Activated T-cell treated with anti-CD3 and anti-CD28 coated beads, Interleukin-2, amount 50 U/mL, for 4 hours (primary cell): ENCODE measurements around the gene NOL4L. TPM values are rescaled to one million over a fixed set of nuclear protein-coding genes. Genes with fewer than 3 reads are reported as not detected.

ENCODE experiments used
- ATAC-seq, 2 donors: fragments of 200-7000 bp; cut with Tn5 transposase; one replicate each; pipeline ENCODE4 v1.10.0; 2021
- DNase-seq: peaks from one replicate; pipeline ENCODE4 v3.0.0-alpha.2; 2020
- H3K27me3 Mint-ChIP-seq: one replicate; pipeline ENCODE4 v1.8.0; 2021; ENCODE audit warnings: low read depth, mixed read lengths
- H3K36me3 Mint-ChIP-seq: one replicate; pipeline ENCODE4 v1.8.0; 2022; ENCODE audit warnings: mixed read lengths; ENCODE audit not compliant: insufficient read depth
- H3K4me1 Mint-ChIP-seq: one replicate; pipeline ENCODE4 v1.8.0; 2021; ENCODE audit warnings: low read depth, mixed read lengths
- H3K4me3 Mint-ChIP-seq: one replicate; pipeline ENCODE4 v1.8.0; 2021; ENCODE audit warnings: mild to moderate bottlenecking, moderate library complexity, mixed read lengths
- H3K9me3 Mint-ChIP-seq: one replicate; pipeline ENCODE4 v1.8.0; 2021; ENCODE audit warnings: mixed read lengths
- total RNA-seq, 3 donors: library from RNA; stranded (reverse); gene quantifications; one replicate each; pipeline ENCODE4 v1.2.1, GENCODE V29; 2021

NOL4L gene
- 1 to 10 TPM; 5.6 to 8.0 (median 6.3) TPM for total RNA-seq

- Mint-ChIP-seq H3K4me3 (peak within 1 kb of the TSS; percentile 85), H3K27me3 (no peaks in the 10 kb centered on the region), H3K9me3 (no peaks in the 10 kb centered on the region), H3K36me3 (no peaks in the 10 kb centered on the region), H3K4me1 (peaks cover 34% of the 10 kb centered on the region)
- DNase-seq (peak; percentile 48), ATAC-seq (peak; percentile 34 to 39)
Observed at GRCh38 chr20:32585011-32585585, at the start of gene NOL4L. NOL4L (minus strand) TSS chr20:32585333; CDS start chr20:32584890, 443 bp downstream.

GRCh38 chr20:32634041-32634805, 49.1 kb upstream of the NOL4L start:
- H3K27me3 Mint-ChIP-seq = no peaks in the 10 kb centered on the region
- DNase-seq (no peak), ATAC-seq (no peak)
- no peaks in the 10 kb centered on the region for H3K9me3 Mint-ChIP-seq
- H3K36me3 Mint-ChIP-seq = no peaks in the 10 kb centered on the region
- H3K4me3 Mint-ChIP-seq = no peak overlapping the region
- no peaks in the 10 kb centered on the region for H3K4me1 Mint-ChIP-seq

- Mint-ChIP-seq H3K27me3 (no peaks in the 10 kb centered on the region), H3K4me3 (no peak overlapping the region), H3K4me1 (no peaks in the 10 kb centered on the region)
Observed at GRCh38 chr20:32632461-32633354, 47.6 kb upstream of the NOL4L start.

GRCh38 chr20:32631933-32632460, 46.9 kb upstream of the NOL4L start:
- Mint-ChIP-seq H3K36me3 (no peaks in the 10 kb centered on the region), H3K4me1 (no peaks in the 10 kb centered on the region), H3K4me3 (no peak overlapping the region), H3K9me3 (no peaks in the 10 kb centered on the region), H3K27me3 (no peaks in the 10 kb centered on the region)
- no peak for ATAC-seq
- DNase-seq = no peak

More at GRCh38 chr20:32632461-32633354, 47.6 kb upstream of the NOL4L start:
- DNase-seq = no peak
- H3K36me3 Mint-ChIP-seq = no peaks in the 10 kb centered on the region
- ATAC-seq = no peak
- no peaks in the 10 kb centered on the region for H3K9me3 Mint-ChIP-seq

DNA sequence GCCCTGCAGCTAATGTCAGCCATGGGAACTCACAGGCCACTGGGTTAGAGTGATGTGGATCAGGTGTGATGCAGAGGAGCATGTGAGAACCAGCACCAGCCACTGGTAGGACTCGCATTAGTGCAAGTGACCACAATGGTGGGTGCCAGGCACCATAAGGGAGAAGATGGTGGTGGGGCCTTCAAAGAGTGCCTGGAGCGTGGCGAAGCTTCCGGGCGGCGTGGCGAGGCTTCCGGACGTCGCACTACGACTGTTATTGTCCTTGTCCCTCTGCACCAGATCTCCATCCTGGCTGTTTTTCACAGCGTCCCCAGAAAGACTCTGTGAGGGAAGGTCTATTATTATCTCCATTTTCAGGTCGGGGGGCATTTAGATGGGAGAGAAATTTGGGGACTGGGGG, 44.7 kb upstream of the NOL4L start:
- Mint-ChIP-seq H3K9me3 (no peaks in the 10 kb centered on the region), H3K36me3 (no peaks in the 10 kb centered on the region), H3K4me3 (no peak overlapping the region), H3K27me3 (no peaks in the 10 kb centered on the region), H3K4me1 (peaks cover 2% of the 10 kb centered on the region)
- no peak for ATAC-seq
- no peak for DNase-seq

DNA sequence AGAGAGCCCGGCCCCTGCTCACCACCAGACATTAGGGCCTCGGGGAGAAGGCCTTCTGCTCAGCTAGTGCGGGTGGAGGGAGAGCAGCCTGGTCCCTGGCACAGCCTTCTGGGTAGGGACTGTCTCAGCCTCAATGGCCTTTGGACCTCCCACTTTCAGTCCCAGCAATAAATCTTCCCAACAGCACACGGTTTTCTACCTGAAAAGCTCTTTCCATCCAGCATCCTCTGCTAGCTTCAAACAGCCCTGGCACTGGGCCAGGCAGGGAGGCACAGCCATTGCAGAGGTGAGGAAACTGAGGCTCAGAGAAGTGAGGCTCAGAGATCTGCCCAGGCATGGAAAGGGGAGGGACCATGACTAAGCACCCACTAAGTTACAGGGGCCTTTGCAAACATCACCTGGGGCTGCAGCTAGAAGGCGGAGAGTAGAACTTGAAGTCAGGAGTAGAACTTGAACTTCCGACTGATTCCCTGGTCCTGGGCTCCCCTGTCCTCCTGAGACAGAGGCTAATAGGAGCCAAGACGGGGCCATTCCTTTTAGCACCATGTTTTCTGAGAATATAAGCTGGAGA, 43.9 kb upstream of the NOL4L start:
- no peak for DNase-seq
- no peak for ATAC-seq
- Mint-ChIP-seq H3K36me3 (no peaks in the 10 kb centered on the region), H3K4me3 (no peak overlapping the region), H3K4me1 (peaks cover 2% of the 10 kb centered on the region), H3K27me3 (no peaks in the 10 kb centered on the region), H3K9me3 (no peaks in the 10 kb centered on the region)

DNA sequence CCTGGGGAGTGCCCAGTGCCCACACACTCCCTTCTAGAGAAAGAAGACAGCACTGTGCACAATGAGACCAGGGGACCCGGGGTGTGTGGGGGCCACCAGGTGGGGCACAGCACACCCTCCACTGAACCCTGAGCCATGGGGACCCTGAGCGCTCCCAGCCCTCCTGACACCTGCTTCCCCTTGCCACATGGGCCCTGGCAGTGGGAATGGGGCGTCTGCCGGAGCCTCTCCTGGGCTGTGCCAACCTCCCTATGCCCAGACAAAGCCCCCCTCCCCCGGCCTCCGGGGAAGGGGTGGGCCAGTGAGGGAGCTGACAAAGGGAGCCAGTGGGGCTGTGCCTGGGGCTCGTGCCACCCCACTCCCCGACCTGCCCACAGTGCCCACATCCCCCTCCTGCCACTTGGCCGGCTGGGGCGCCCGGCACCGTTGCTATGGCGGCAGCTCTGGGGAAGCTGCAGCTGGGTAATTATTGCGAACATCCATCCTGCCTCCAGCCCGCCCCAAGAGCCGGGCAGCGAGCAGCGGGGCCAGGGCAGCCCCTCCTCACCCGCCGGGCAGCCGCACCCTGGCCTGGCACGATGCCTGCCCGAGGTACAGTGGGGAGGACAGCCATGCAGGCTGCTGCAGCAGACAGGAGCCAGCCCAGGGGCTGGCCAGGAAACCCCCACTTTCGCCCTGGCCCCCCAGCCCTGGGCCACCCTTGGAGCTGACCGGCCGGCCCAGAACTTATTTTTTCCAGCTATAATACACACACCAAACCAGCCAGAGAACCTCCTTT, 41.9 kb upstream of the NOL4L start:
- Mint-ChIP-seq H3K9me3 (no peaks in the 10 kb centered on the region), H3K4me3 (no peak overlapping the region), H3K36me3 (no peaks in the 10 kb centered on the region), H3K4me1 (peaks cover 2% of the 10 kb centered on the region), H3K27me3 (no peaks in the 10 kb centered on the region)
- peak; percentile 28 to 32 for ATAC-seq
- no peak for DNase-seq

DNA sequence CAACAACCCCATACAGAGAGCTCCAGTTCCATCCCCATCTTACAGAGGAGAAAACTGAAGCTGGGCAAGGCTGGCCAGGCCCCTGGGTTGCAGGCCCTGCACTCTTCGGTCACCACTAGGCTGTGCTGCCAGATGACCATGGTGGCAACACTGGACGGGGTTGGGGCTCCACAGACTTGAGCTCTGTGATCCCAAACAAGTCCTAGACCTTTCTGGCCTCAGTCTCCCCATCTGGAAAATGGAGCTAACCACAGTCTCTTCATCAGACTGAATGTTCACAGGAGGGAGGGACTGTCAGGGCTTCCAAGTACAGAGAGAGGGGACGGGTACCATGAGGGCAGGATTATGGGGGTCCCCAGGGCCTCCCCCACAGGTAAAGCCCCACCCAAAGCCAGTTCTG, 41.3 kb upstream of the NOL4L start:
- no peak overlapping the region for H3K4me3 Mint-ChIP-seq
- H3K36me3 Mint-ChIP-seq = no peaks in the 10 kb centered on the region
- H3K27me3 Mint-ChIP-seq = no peaks in the 10 kb centered on the region
- peaks cover 2% of the 10 kb centered on the region for H3K4me1 Mint-ChIP-seq
- no peak for ATAC-seq
- no peaks in the 10 kb centered on the region for H3K9me3 Mint-ChIP-seq
- DNase-seq = no peak

GRCh38 chr20:32625996-32626395, 40.9 kb upstream of the NOL4L start:
- no peaks in the 10 kb centered on the region for H3K9me3 Mint-ChIP-seq
- H3K4me3 Mint-ChIP-seq = no peak overlapping the region
- no peaks in the 10 kb centered on the region for H3K27me3 Mint-ChIP-seq
- H3K36me3 Mint-ChIP-seq = no peaks in the 10 kb centered on the region
- ATAC-seq (no peak), DNase-seq (no peak)
- peaks cover 2% of the 10 kb centered on the region for H3K4me1 Mint-ChIP-seq

DNA sequence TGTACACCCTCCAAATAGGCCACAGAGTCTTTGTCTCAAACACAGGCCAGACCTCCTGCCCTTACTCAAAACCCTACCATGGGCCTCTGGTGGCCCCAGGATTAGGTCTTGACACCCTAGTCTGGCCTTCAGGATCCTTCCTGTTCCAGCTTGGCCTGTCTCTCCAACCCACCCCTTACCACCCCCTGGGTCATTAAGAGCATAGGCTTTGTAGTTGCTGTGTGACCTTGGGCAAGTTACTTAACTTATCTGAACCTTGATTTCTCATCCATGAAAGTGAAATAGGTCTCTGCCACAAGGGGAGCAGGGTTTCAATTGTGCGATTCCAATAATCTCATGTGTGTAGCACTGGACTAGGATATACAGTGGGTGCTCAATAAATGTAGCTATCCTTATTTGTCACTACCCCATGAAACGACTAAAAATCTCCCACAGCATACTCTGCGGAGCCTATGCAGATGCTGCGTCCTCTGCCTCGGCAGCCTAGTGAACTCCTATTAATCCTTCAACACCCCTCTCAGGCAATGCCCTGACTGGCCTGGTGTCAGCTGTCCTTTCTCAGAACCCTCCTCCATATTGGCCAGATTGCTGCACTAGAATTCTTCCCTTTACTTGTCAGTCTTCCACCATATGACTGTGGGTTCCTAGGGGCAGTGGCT, 39.7 kb upstream of the NOL4L start:
- peaks cover 2% of the 10 kb centered on the region for H3K4me1 Mint-ChIP-seq

GRCh38 chr20:32623667-32624157, 38.6 kb upstream of the NOL4L start:
- no peaks in the 10 kb centered on the region for H3K36me3 Mint-ChIP-seq
- no peaks in the 10 kb centered on the region for H3K9me3 Mint-ChIP-seq
- DNase-seq (no peak), ATAC-seq (no peak)
- no peaks in the 10 kb centered on the region for H3K27me3 Mint-ChIP-seq
- peaks cover 2% of the 10 kb centered on the region for H3K4me1 Mint-ChIP-seq
- H3K4me3 Mint-ChIP-seq = no peak overlapping the region

More for the DNA sequence above, 39.7 kb upstream of the NOL4L start:
- Mint-ChIP-seq H3K36me3 (no peaks in the 10 kb centered on the region), H3K9me3 (no peaks in the 10 kb centered on the region), H3K4me3 (no peak overlapping the region), H3K27me3 (no peaks in the 10 kb centered on the region)
- DNase-seq = no peak
- ATAC-seq = no peak

GRCh38 chr20:32622585-32623468, 37.7 kb upstream of the NOL4L start:
- Mint-ChIP-seq H3K9me3 (no peaks in the 10 kb centered on the region), H3K4me3 (no peak overlapping the region)
- ATAC-seq = no peak

More at GRCh38 chr20:32622585-32623468, 37.7 kb upstream of the NOL4L start:
- DNase-seq = no peak
- H3K4me1 Mint-ChIP-seq = peaks cover 2% of the 10 kb centered on the region
- H3K27me3 Mint-ChIP-seq = no peaks in the 10 kb centered on the region
- no peaks in the 10 kb centered on the region for H3K36me3 Mint-ChIP-seq
